DND-41 (cell line): ENCODE results near the gene RBM20.

Experiments
- ATAC-seq: fragments of 200-7000 bp; cut with Tn5 transposase; 3 replicates; pipeline ENCODE4 v1.9.1; 2021; ENCODE audit warnings: low read depth; ENCODE audit not compliant: insufficient read depth
- DNase-seq: peaks from one replicate; pipeline ENCODE4 v3.0.0-alpha.2; 2020
- H2AFZ ChIP-seq: 2 replicates; pipeline ENCODE4 v1.6.0; 2012; ENCODE audit warnings: low read depth, low read length
- H3K27ac ChIP-seq: 2 replicates; pipeline ENCODE4 v1.5.1; 2012; ENCODE audit warnings: low read length, inconsistent platforms
- H3K27me3 ChIP-seq: fragments of 200-600 bp; sonication (generic); 2 replicates; pipeline ENCODE4 v1.6.0; 2012; ENCODE audit warnings: low read length, mild to moderate bottlenecking, inconsistent platforms; ENCODE audit not compliant: insufficient read depth, poor library complexity
- H3K36me3 ChIP-seq: 2 replicates; pipeline ENCODE4 v1.5.1; 2012; ENCODE audit warnings: low read length, inconsistent platforms; ENCODE audit not compliant: insufficient read depth
- H3K4me1 ChIP-seq: 2 replicates; pipeline ENCODE4 v1.5.1; 2012; ENCODE audit warnings: mild to moderate bottlenecking, low read length; ENCODE audit not compliant: insufficient read depth
- H3K4me2 ChIP-seq: 2 replicates; pipeline ENCODE4 v1.6.0; 2012; ENCODE audit warnings: mild to moderate bottlenecking, moderate library complexity, low read length, inconsistent platforms; ENCODE audit not compliant: insufficient read depth
- H3K4me3 ChIP-seq, 2 experiments: fragments of 200-600 bp in 1 of 2; shearing (Covaris generic) in 1 of 2; 2 replicates each; pipeline ENCODE4 v1.5.1; 2012 to 2016; ENCODE audit warnings: inconsistent platforms in 2 of 2, low read length in 2 of 2, mild to moderate bottlenecking in 2 of 2, low read depth in 1 of 2, moderate library complexity in 1 of 2
- H3K79me2 ChIP-seq: 2 replicates; pipeline ENCODE4 v1.6.0; 2012; ENCODE audit warnings: low read length, inconsistent platforms; ENCODE audit not compliant: insufficient read depth
- H3K9ac ChIP-seq: 2 replicates; pipeline ENCODE4 v1.6.0; 2012; ENCODE audit warnings: low read depth, mild to moderate bottlenecking, inconsistent platforms, low read length, moderate library complexity
- H3K9me3 ChIP-seq: 2 replicates; pipeline ENCODE4 v1.5.1; 2012; ENCODE audit warnings: low read length, moderate library complexity, mild to moderate bottlenecking, inconsistent platforms; ENCODE audit not compliant: insufficient read depth, severe bottlenecking
- H4K20me1 ChIP-seq: 2 replicates; pipeline ENCODE4 v1.6.0; 2012; ENCODE audit warnings: low read length; ENCODE audit not compliant: insufficient read depth
- EZH2 ChIP-seq: IDR thresholded peaks from 3 replicates; pipeline ENCODE4 v1.6.1; 2012; ENCODE audit warnings: borderline replicate concordance, low read depth, mild to moderate bottlenecking, moderate library complexity, low read length, inconsistent platforms; ENCODE audit not compliant: severe bottlenecking
- TF ChIP-seq, protein P1 (sequence below): IDR thresholded peaks from 2 replicates; pipeline ENCODE4 v1.5.1; 2012; ENCODE audit warnings: borderline replicate concordance, low read length, moderate library complexity, mild to moderate bottlenecking; ENCODE audit not compliant: poor library complexity, severe bottlenecking; ENCODE audit errors: extremely low read depth

Gene RBM20

DNA sequence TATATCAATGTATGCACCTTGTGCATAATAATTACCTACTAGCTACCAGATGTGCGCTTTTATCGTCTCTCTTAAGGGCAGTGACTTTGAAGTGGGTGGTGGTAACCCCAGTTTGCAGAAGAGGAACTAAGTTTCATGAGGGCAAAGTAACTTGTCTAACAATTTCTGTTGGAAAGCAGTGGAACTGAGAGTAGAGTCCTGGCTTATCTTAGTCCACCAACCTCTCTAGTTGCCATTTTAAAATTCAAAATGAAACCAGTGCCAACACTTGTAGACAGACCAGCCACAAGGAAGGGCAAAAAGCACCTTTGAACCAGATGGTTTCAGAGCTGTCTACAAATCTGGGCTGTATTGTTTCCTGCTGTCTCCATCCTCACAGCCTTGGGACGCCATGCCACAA is 32.0 kb upstream of the RBM20 start:
- H3K4me3 ChIP-seq: no peak overlapping the region
- H2AFZ ChIP-seq: no peak overlapping the region
- no peaks in the 10 kb centered on the region for H3K27me3 ChIP-seq
- H3K4me2 ChIP-seq: no peak overlapping the region
- DNase-seq (no peak), ATAC-seq (no peak)
- H3K27ac ChIP-seq: no peak overlapping the region
- no peaks in the 10 kb centered on the region for H4K20me1 ChIP-seq
- H3K4me1 ChIP-seq: no peaks in the 10 kb centered on the region
- no peak overlapping the region for H3K9ac ChIP-seq
- no peaks in the 10 kb centered on the region for H3K79me2 ChIP-seq
- no peak for TF ChIP-seq EZH2
- TF ChIP-seq, protein P1, sequence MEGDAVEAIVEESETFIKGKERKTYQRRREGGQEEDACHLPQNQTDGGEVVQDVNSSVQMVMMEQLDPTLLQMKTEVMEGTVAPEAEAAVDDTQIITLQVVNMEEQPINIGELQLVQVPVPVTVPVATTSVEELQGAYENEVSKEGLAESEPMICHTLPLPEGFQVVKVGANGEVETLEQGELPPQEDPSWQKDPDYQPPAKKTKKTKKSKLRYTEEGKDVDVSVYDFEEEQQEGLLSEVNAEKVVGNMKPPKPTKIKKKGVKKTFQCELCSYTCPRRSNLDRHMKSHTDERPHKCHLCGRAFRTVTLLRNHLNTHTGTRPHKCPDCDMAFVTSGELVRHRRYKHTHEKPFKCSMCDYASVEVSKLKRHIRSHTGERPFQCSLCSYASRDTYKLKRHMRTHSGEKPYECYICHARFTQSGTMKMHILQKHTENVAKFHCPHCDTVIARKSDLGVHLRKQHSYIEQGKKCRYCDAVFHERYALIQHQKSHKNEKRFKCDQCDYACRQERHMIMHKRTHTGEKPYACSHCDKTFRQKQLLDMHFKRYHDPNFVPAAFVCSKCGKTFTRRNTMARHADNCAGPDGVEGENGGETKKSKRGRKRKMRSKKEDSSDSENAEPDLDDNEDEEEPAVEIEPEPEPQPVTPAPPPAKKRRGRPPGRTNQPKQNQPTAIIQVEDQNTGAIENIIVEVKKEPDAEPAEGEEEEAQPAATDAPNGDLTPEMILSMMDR: no peak
- no peaks in the 10 kb centered on the region; the same call in 1 of the 2 replicates for H3K36me3 ChIP-seq
- no peaks in the 10 kb centered on the region for H3K9me3 ChIP-seq

DNA sequence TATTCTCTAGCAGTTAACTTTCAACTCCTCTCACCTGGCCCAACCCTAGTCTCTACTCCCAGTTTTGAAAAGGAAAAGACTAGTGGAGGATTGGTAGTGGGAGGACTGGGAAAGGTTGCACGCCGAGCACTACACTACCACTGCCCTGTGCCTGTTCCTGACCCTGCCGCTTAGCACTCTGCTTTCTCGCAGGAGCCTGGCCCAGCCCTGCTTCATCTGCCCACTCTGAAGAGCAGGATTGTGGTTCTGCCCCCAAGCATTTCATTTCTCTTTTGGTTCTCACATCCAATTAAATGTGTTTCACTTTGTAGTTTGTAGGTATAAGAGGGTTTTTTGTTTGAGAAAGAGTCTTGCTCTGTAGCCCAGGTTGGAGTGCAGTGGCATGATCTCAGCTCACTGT is 31.5 kb upstream of the RBM20 start:
- no peaks in the 10 kb centered on the region for H4K20me1 ChIP-seq
- no peak overlapping the region for H3K9ac ChIP-seq
- TF ChIP-seq, protein P1: no peak
- no peak for TF ChIP-seq EZH2
- no peak overlapping the region for H3K4me3 ChIP-seq
- H2AFZ ChIP-seq: no peak overlapping the region
- DNase-seq: no peak
- no peak overlapping the region for H3K4me2 ChIP-seq
- H3K4me1 ChIP-seq: no peaks in the 10 kb centered on the region
- no peak overlapping the region for H3K27ac ChIP-seq
- H3K79me2 ChIP-seq: no peaks in the 10 kb centered on the region
- H3K27me3 ChIP-seq: no peaks in the 10 kb centered on the region
- H3K36me3 ChIP-seq: no peaks in the 10 kb centered on the region
- no peaks in the 10 kb centered on the region for H3K9me3 ChIP-seq
- ATAC-seq: no peak

DNA sequence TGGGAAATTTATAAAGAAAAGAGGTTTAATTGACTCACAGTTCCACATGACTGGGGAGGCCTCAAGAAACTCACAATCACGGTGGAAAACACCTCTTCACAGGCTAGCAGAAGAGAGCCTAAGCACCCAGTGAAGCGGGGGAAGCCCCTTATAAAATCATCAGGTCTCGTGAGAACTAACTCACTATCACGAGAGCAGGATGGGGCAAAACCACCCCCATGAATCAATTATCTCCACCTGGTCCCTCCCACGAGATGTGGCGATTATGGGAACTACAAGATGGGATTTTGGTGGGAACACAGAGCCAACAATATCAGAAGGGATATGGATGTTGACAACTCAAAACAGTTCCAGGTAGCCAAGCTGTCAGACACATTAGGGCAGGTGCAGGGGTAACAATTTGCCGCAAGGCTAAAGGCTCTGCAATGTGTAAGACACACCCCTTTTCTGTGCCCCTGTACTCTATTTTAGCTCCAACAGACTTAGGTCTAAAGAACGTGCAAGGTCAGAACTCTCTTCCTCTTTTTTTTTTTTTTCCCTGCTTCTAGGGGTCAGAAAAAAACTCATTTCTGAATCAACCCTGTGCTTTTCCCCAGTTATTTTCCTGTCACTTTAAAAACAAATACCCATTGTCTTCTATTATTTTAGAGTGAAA is 30.7 kb upstream of the RBM20 start:
- Histone ChIP-seq H3K4me3 (no peak overlapping the region), H4K20me1 (no peaks in the 10 kb centered on the region), H3K4me2 (no peak overlapping the region), H3K27me3 (no peaks in the 10 kb centered on the region), H2AFZ (no peak overlapping the region), H3K27ac (no peak overlapping the region), H3K9me3 (no peaks in the 10 kb centered on the region), H3K4me1 (no peaks in the 10 kb centered on the region), H3K36me3 (no peaks in the 10 kb centered on the region), H3K9ac (no peak overlapping the region), H3K79me2 (no peaks in the 10 kb centered on the region)
- no peak for TF ChIP-seq EZH2
- TF ChIP-seq, protein P1: no peak
- DNase-seq (no peak), ATAC-seq (no peak; the same call in 2 of the 3 replicates)
